Kidney epithelial cell (primary cell): ENCODE results near the gene LENG1. TPM values are rescaled to one million over a fixed set of nuclear protein-coding genes. Genes with fewer than 3 reads are reported as not detected.

Experiments used
- DNase-seq: peaks from one replicate; pipeline ENCODE4 v3.0.0-alpha.2; 2010; ENCODE audit warnings: low read depth
- H3K27me3 ChIP-seq: 2 replicates; pipeline ENCODE4 v1.6.0; 2011; ENCODE audit warnings: low read length; ENCODE audit not compliant: control insufficient read depth, insufficient read depth
- H3K36me3 ChIP-seq: 2 replicates; pipeline ENCODE4 v1.5.1; 2011; ENCODE audit warnings: low read length; ENCODE audit not compliant: control insufficient read depth, insufficient read depth
- H3K4me3 ChIP-seq: 2 replicates; pipeline ENCODE4 v1.5.1; 2011; ENCODE audit warnings: low read depth, mild to moderate bottlenecking, control low read depth, low read length
- CTCF ChIP-seq: IDR thresholded peaks from 2 replicates; pipeline ENCODE4 v1.5.1; 2011; ENCODE audit warnings: mild to moderate bottlenecking, moderate library complexity, low read length, control low read depth, inconsistent platforms; ENCODE audit not compliant: insufficient read depth, poor library complexity, severe bottlenecking
- total RNA-seq: library from RNA; depleted of rRNA; stranded (reverse); fragments of >200 nt; gene quantifications from 2 replicates; pipeline ENCODE4 v1.2.3, GENCODE V29; 2015

LENG1 gene
- total RNA-seq, 1 donor from 2014 or later = 7.5 TPM

- TF ChIP-seq CTCF = no peak
- peaks cover 8% of the 10 kb centered on the region for H3K36me3 ChIP-seq
These were observed 8.0 kb downstream of the LENG1 start for GRCh38 chr19:54151362-54152035.

GRCh38 chr19:54149021-54149812 lies 10.3 kb downstream of the LENG1 start:
- no peak for TF ChIP-seq CTCF
- no peak overlapping the region for H3K4me3 ChIP-seq
- no peaks in the 10 kb centered on the region for H3K27me3 ChIP-seq
- peaks cover 8% of the 10 kb centered on the region for H3K36me3 ChIP-seq
- DNase-seq = no peak

More at GRCh38 chr19:54151362-54152035, 8.0 kb downstream of the LENG1 start:
- Histone ChIP-seq H3K4me3 (no peak overlapping the region), H3K27me3 (no peaks in the 10 kb centered on the region)
- DNase-seq = no peak

GRCh38 chr19:54148158-54148557 lies 11.4 kb downstream of the LENG1 start:
- DNase-seq = no peak
- Histone ChIP-seq H3K4me3 (no peak overlapping the region), H3K36me3 (peaks cover 5% of the 10 kb centered on the region), H3K27me3 (no peaks in the 10 kb centered on the region)
- no peak for TF ChIP-seq CTCF

GRCh38 chr19:54147676-54148075 lies 11.8 kb downstream of the LENG1 start:
- no peak for TF ChIP-seq CTCF
- no peak overlapping the region for H3K4me3 ChIP-seq
- H3K36me3 ChIP-seq = peaks cover 5% of the 10 kb centered on the region
- no peaks in the 10 kb centered on the region for H3K27me3 ChIP-seq
- DNase-seq = no peak

- H3K27me3 ChIP-seq = no peaks in the 10 kb centered on the region
- DNase-seq = no peak
- no peak for TF ChIP-seq CTCF
- no peak overlapping the region for H3K4me3 ChIP-seq
- peaks cover 4% of the 10 kb centered on the region for H3K36me3 ChIP-seq
These were observed 13.9 kb downstream of the LENG1 start for GRCh38 chr19:54145541-54146158.
